Neural crest cell (in vitro differentiated cells): ENCODE data around the gene METTL27. TPM values are rescaled to one million over a fixed set of nuclear protein-coding genes. Genes with fewer than 3 reads are reported as not detected.

Experiments used
- DNase-seq: peaks from one replicate; pipeline ENCODE4 v3.0.0; 2021; ENCODE audit warnings: low read depth, mixed read lengths, low spot score
- H3K27ac Mint-ChIP-seq: one replicate; pipeline ENCODE4 v1.8.0; 2021; ENCODE audit warnings: mild to moderate bottlenecking, mixed read lengths; ENCODE audit not compliant: unreplicated experiment
- H3K27me3 Mint-ChIP-seq: 2 replicates; pipeline ENCODE4 v1.8.0; 2021; ENCODE audit warnings: low read depth, mild to moderate bottlenecking, mixed read lengths
- H3K36me3 Mint-ChIP-seq: 2 replicates; pipeline ENCODE4 v1.8.0; 2021; ENCODE audit warnings: low read depth, mild to moderate bottlenecking, mixed read lengths
- H3K4me1 Mint-ChIP-seq: 2 replicates; pipeline ENCODE4 v1.8.0; 2021; ENCODE audit warnings: mixed read lengths
- H3K4me3 Mint-ChIP-seq: one replicate; pipeline ENCODE4 v1.8.0; 2021; ENCODE audit warnings: mild to moderate bottlenecking, mixed read lengths
- H3K9me3 Mint-ChIP-seq: 2 replicates; pipeline ENCODE4 v1.8.0; 2021; ENCODE audit warnings: mixed read lengths
- long read RNA-seq: library from polyadenylated mRNA; unstranded; transcript quantifications from one replicate; pipeline ENCODE4 v2.0.0, GENCODE V29; 2020
- total RNA-seq: library from RNA; stranded (reverse); gene quantifications from 2 replicates; pipeline ENCODE4 v1.2.1, GENCODE V29; 2021
- TF ChIP-seq, protein P1 (sequence below): fragments of 200-600 bp; sonication (generic); conservative IDR thresholded peaks from 2 replicates; pipeline ENCODE4 v1.5.0; 2021; ENCODE audit warnings: antibody characterized with exemption, mild to moderate bottlenecking

Gene METTL27, protein sequence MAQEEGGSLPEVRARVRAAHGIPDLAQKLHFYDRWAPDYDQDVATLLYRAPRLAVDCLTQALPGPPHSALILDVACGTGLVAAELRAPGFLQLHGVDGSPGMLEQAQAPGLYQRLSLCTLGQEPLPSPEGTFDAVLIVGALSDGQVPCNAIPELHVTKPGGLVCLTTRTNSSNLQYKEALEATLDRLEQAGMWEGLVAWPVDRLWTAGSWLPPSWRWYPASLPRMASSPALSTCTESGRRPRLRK
- total RNA-seq: 1.7 and 2.3 TPM in 2 replicates
- long read RNA-seq: 0 reads

DNA sequence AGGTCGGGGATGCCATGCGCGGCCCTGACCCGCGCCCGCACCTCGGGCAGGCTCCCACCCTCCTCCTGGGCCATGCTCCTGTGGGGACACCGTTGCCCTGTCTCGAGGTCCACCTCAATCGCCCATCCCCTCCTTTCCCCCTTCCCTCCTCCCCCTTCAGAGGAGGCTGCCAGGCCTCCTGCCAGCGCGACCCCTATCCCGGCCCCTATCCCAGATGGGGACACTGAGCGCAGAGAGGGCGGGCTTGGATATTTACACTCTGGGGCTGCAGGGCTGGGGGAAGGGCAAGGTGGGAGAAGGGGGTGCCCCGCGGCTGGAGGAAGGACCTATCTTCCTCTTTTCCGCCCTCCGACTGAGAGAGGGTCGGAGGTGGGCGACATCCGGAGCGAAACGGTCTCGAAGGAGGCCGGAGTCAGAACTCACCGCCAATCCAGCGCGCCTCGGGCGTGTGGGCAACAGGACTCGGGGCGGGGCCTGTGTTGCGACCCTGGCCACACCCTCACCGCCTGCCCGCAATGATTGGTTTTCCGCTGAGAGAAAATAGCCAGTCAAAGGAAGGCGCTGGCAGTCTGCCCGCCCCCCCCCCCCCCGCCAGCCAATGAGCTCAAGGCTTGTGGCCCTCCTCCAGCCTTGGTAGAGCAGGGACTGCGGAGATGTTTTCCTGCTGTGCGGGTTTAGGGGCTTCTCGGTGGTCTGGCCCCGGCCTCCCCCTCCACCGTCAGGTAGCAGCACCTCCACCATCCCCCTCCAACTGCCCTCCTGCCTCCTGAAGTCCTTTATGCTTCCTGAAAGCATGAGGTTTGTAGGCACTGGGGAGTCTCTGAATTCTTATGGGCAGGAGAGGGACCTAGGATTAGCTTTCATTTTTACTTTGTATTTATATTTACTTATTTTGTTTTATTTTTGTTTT lies at the start of gene METTL27:
Gene METTL27, minus strand, starts transcription at position 450 of the 910 bp plus-strand sequence. Its CDS starts 376 bp downstream, at position 74.
- TF ChIP-seq, protein P1, sequence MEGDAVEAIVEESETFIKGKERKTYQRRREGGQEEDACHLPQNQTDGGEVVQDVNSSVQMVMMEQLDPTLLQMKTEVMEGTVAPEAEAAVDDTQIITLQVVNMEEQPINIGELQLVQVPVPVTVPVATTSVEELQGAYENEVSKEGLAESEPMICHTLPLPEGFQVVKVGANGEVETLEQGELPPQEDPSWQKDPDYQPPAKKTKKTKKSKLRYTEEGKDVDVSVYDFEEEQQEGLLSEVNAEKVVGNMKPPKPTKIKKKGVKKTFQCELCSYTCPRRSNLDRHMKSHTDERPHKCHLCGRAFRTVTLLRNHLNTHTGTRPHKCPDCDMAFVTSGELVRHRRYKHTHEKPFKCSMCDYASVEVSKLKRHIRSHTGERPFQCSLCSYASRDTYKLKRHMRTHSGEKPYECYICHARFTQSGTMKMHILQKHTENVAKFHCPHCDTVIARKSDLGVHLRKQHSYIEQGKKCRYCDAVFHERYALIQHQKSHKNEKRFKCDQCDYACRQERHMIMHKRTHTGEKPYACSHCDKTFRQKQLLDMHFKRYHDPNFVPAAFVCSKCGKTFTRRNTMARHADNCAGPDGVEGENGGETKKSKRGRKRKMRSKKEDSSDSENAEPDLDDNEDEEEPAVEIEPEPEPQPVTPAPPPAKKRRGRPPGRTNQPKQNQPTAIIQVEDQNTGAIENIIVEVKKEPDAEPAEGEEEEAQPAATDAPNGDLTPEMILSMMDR: no peak
- Mint-ChIP-seq H3K36me3 (no peaks in the 10 kb centered on the region), H3K4me1 (peaks cover 5% of the 10 kb centered on the region), H3K27ac (peak within 1 kb of the TSS; percentile 97), H3K4me3 (peak within 1 kb of the TSS; percentile 93), H3K27me3 (no peaks in the 10 kb centered on the region), H3K9me3 (no peaks in the 10 kb centered on the region)
- DNase-seq: peak; percentile 87

DNA sequence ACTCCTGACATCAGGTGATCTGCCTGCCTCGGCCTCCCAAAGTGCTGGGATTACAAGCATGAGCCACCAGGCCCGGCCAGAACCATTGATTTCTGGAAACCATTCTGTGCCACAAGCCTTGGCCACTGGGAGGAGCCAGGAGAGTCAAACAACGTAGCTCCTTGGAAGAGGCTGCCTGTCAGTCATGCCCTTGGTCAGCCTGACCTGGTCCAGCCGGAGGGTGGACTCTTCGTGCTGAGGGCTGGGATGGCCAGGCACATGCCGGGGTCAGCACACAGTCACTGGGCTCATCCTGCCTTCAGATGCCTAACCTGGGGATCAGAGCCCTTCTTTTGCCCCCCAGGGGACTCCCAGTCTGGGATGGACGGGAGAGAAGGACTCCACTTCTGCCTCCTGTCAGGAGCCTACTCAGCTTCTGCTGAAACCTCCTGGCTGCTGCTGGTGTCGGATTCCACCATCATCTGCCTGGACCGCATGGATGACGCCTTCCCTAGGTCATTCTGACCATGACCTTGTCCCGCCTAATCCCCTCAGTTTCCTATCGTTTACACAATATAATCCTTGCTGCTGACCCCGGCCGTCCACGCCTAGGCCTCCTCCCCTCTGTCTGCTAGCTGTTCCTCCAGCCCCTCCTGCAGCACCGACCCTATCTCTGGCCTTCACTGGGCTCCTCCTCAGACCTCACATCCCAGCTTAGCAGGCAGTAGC lies 49.0 kb upstream of the METTL27 start:
- Mint-ChIP-seq H3K27me3 (no peaks in the 10 kb centered on the region), H3K4me3 (no peak overlapping the region), H3K9me3 (peaks cover 4% of the 10 kb centered on the region), H3K36me3 (peaks cover 3% of the 10 kb centered on the region), H3K27ac (no peak overlapping the region), H3K4me1 (peaks cover 22% of the 10 kb centered on the region)
- TF ChIP-seq, protein P1: peak; percentile 17
- DNase-seq: no peak

DNA sequence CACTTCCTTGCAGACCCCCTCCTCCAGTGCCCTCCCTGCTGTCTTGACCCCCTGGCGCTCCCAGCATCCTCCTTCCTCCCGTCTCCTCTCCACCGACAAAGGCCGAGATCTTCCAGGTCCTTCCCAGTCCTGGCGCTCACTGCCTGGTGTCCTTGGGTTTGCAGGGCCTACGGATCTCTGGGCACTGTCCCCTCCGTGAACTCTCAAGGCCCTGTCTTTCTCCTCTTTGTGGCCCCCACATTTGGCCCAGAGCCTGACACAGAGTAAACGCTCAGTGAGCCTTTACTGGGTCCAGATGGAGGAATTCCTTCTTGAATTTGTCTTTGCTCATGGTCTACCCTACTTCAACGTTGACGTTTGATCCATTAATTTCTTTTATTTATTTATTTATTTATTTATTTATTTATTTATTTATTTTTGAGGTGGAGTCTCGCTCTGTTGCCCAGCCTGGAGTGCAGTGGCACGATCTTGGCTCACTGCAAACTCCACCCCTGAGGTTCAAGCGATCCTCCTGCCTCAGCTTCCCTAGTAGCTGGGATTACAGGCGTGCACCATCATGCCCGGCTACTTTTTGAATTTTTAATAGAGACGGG lies 48.3 kb upstream of the METTL27 start:
- no peak for DNase-seq
- H3K4me1 Mint-ChIP-seq: peaks cover 25% of the 10 kb centered on the region
- TF ChIP-seq, protein P1: no peak
- H3K4me3 Mint-ChIP-seq: no peak overlapping the region
- H3K9me3 Mint-ChIP-seq: no peaks in the 10 kb centered on the region
- H3K27me3 Mint-ChIP-seq: no peaks in the 10 kb centered on the region
- no peaks in the 10 kb centered on the region for H3K36me3 Mint-ChIP-seq
- no peak overlapping the region for H3K27ac Mint-ChIP-seq

DNA sequence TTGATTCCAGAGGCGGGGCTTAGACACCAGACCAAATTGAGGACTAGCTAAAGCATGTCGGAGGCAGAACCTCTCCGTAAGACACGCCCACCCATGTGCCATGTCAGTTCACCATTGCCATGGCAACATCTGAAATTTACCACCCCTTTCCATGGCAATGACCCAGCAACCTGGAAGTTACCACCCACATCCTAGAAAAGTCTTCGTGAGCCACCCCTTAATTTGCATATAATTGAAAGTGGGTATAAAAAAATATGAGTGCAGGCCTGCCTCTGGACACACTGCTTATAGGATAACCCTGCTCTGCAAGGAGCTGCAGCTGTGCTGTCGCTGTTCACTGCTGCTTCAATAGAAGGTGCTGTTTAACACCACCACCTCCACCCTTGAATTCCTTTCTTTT lies 46.6 kb upstream of the METTL27 start:
- DNase-seq: no peak
- Mint-ChIP-seq H3K4me3 (no peak overlapping the region), H3K4me1 (peaks cover 13% of the 10 kb centered on the region), H3K9me3 (no peaks in the 10 kb centered on the region), H3K36me3 (no peaks in the 10 kb centered on the region), H3K27me3 (no peaks in the 10 kb centered on the region), H3K27ac (no peak overlapping the region)
- TF ChIP-seq, protein P1: no peak

DNA sequence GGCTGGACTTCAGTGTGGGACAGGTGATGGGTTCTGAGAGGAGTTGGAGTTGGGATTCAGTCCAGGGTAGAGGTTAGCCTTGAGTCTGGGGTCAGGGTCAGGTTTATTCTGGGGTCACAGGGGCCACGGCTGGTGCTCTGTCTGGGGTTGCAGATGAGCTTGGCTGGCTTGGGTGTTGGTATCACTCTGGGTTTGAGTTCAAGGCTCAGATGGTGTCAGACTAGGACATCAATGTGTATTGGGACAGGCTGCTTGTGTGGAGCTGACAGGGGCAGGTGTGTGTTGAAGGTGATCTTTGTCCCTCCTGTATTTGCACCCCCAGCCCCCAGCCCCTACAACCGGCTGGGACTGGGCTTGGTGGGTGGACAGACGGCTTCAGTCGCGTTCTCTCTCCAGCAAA lies 45.4 kb upstream of the METTL27 start:
- no peak for DNase-seq
- H3K27me3 Mint-ChIP-seq: no peaks in the 10 kb centered on the region
- H3K4me1 Mint-ChIP-seq: peaks cover 13% of the 10 kb centered on the region
- H3K9me3 Mint-ChIP-seq: no peaks in the 10 kb centered on the region
- no peak overlapping the region for H3K27ac Mint-ChIP-seq
- TF ChIP-seq, protein P1: no peak
- H3K4me3 Mint-ChIP-seq: no peak overlapping the region
- no peaks in the 10 kb centered on the region for H3K36me3 Mint-ChIP-seq
